ENCODE measurements around the gene WDR75. TPM values are rescaled to one million over a fixed set of nuclear protein-coding genes. Genes with fewer than 3 reads are reported as not detected.
A peak's percentile ranks its signal among the peaks of the same experiment; 100 is the strongest.
"Not testable (repeated sequence)": the region's sequence is repeated elsewhere in the genome, so short reads cannot be mapped to it uniquely, and the experiment has no call there.

The WDR75 gene
- polyA plus RNA-seq, 3 donors = 14.8 to 16.8 (median 16.6) TPM

GRCh38 chr2:189435803-189436202 is 5.5 kb upstream of the WDR75 start:
- H3K27ac ChIP-seq (ENCODE audit: low read depth, low read length) = not testable (repeated sequence)
- 94 to 99% (median 96%) methylated on average over 4 of the region's 4 CpGs for WGBS, 3 donors

- no peak overlapping the region for H3K27ac ChIP-seq (ENCODE audit: low read depth, low read length)
- WGBS, 3 donors = 68 to 76% (median 72%) methylated on average over 1 of the region's 1 CpG
Measured at GRCh38 chr2:189437926-189438325, 3.3 kb upstream of the WDR75 start.

- no peak overlapping the region for H3K27ac ChIP-seq (ENCODE audit: low read depth, low read length)
- 69 to 94% (median 82%) methylated on average over 1 of the region's 1 CpG for WGBS, 3 donors
Measured at GRCh38 chr2:189439342-189439741, 1.9 kb upstream of the WDR75 start.

GRCh38 chr2:189440644-189440946 is 679 bp upstream of the WDR75 start:
- H3K27ac ChIP-seq (ENCODE audit: low read depth, low read length) = peak overlapping the region; percentile 66
- WGBS, 3 donors = 0% methylated on average over 8 of the region's 8 CpGs

- H3K27ac ChIP-seq (ENCODE audit: low read depth, low read length) = peak overlapping the region; percentile 12
- 0 to 1% (median 0%) methylated on average over 12 of the region's 12 CpGs for WGBS, 3 donors
Measured at GRCh38 chr2:189441709-189442074, 418 bp downstream of the WDR75 start.

GRCh38 chr2:189442468-189442867 is 1.2 kb downstream of the WDR75 start:
- H3K27ac ChIP-seq (ENCODE audit: low read depth, low read length) = no peak overlapping the region
- WGBS, 3 donors = 90 to 94% (median 92%) methylated on average over 10 of the region's 10 CpGs

GRCh38 chr2:189444322-189444721 is 3.0 kb downstream of the WDR75 start:
- 90 to 97% (median 93%) methylated on average over 1 of the region's 1 CpG for WGBS, 3 donors
- no peak overlapping the region for H3K27ac ChIP-seq (ENCODE audit: low read depth, low read length)

- no peak overlapping the region for H3K27ac ChIP-seq (ENCODE audit: low read depth, low read length)
- 86 to 90% (median 89%) methylated on average over 2 of the region's 2 CpGs for WGBS, 3 donors
Measured at GRCh38 chr2:189446780-189447179, 5.5 kb downstream of the WDR75 start.

- H3K27ac ChIP-seq (ENCODE audit: low read depth, low read length) = no peak overlapping the region
- 55 to 80% (median 61%) methylated on average over 2 of the region's 2 CpGs for WGBS, 3 donors
Measured at GRCh38 chr2:189454009-189454408, 12.7 kb downstream of the WDR75 start.

GRCh38 chr2:189465076-189465475 is 23.8 kb downstream of the WDR75 start:
- WGBS, 3 donors = 83 to 96% (median 90%) methylated on average over 1 of the region's 1 CpG
- no peak overlapping the region for H3K27ac ChIP-seq (ENCODE audit: low read depth, low read length)

GRCh38 chr2:189465478-189465877 is 24.2 kb downstream of the WDR75 start:
- WGBS, 3 donors = 70 to 82% (median 74%) methylated on average over 3 of the region's 3 CpGs
- no peak overlapping the region for H3K27ac ChIP-seq (ENCODE audit: low read depth, low read length)

- no peak overlapping the region for H3K27ac ChIP-seq (ENCODE audit: low read depth, low read length)
- WGBS, 3 donors = 80 to 91% (median 90%) methylated on average over 4 of the region's 4 CpGs
Measured at GRCh38 chr2:189466046-189466445, 24.8 kb downstream of the WDR75 start.

GRCh38 chr2:189466656-189467055 is 25.4 kb downstream of the WDR75 start:
- no peak overlapping the region for H3K27ac ChIP-seq (ENCODE audit: low read depth, low read length)

GRCh38 chr2:189467160-189467559 is 25.9 kb downstream of the WDR75 start:
- H3K27ac ChIP-seq (ENCODE audit: low read depth, low read length) = no peak overlapping the region
- WGBS, 3 donors = 87 to 92% (median 90%) methylated on average over 1 of the region's 1 CpG

- 82 to 87% (median 85%) methylated on average over 4 of the region's 4 CpGs for WGBS, 3 donors
- H3K27ac ChIP-seq (ENCODE audit: low read depth, low read length) = no peak overlapping the region
Measured at GRCh38 chr2:189467593-189467992, 26.3 kb downstream of the WDR75 start.

- H3K27ac ChIP-seq (ENCODE audit: low read depth, low read length) = no peak overlapping the region
- WGBS, 3 donors = 87 to 95% (median 91%) methylated on average over 4 of the region's 4 CpGs
Measured at GRCh38 chr2:189474526-189474925, 33.3 kb downstream of the WDR75 start.

- no peak overlapping the region for H3K27ac ChIP-seq (ENCODE audit: low read depth, low read length)
- WGBS, 3 donors = 96 to 100% (median 100%) methylated on average over 1 of the region's 1 CpG
Measured at GRCh38 chr2:189477756-189478155, 36.5 kb downstream of the WDR75 start.

- WGBS, 3 donors = 99% methylated on average over 5 of the region's 5 CpGs
- H3K27ac ChIP-seq (ENCODE audit: low read depth, low read length) = not testable (repeated sequence)
Measured at GRCh38 chr2:189478289-189478688, 37.0 kb downstream of the WDR75 start.

GRCh38 chr2:189481071-189481470 is 39.8 kb downstream of the WDR75 start:
- no peak overlapping the region for H3K27ac ChIP-seq (ENCODE audit: low read depth, low read length)
- 63 to 97% (median 92%) methylated on average over 1 of the region's 1 CpG for WGBS, 3 donors

GRCh38 chr2:189483571-189483970 is 42.3 kb downstream of the WDR75 start:
- WGBS, 3 donors = 72 to 75% (median 74%) methylated on average over 4 of the region's 4 CpGs

GRCh38 chr2:189483980-189484740 is 42.9 kb downstream of the WDR75 start:
- no peak overlapping the region for H3K27ac ChIP-seq (ENCODE audit: low read depth, low read length)
- WGBS, 3 donors = 91 to 96% (median 92%) methylated on average over 10 of the region's 10 CpGs

More at GRCh38 chr2:189483571-189483970, 42.3 kb downstream of the WDR75 start:
- H3K27ac ChIP-seq (ENCODE audit: low read depth, low read length) = no peak overlapping the region
